Measurements from ENCODE around the gene CLK3. TPM values are rescaled to one million over a fixed set of nuclear protein-coding genes. Genes with fewer than 3 reads are reported as not detected.

The CLK3 gene
- polyA plus RNA-seq, 1 experiment: 34.9 TPM

GRCh38 chr15:74674161-74674560 is 58.5 kb downstream of the CLK3 start:
- Histone ChIP-seq H3K4me3 (ENCODE audit: low read depth, low read length) (no peak overlapping the region), H3K27me3 (ENCODE audit: control insufficient read depth, insufficient read depth, low read length) (no peaks in the 10 kb centered on the region), H3K27ac (ENCODE audit: low read depth, low read length) (no peak overlapping the region), H3K9me3 (ENCODE audit: control insufficient read depth, insufficient read depth, low read length) (no peaks in the 10 kb centered on the region)
- no peak for DNase-seq (ENCODE audit: low read depth, low spot score)
- TF ChIP-seq CTCF (IDR thresholded peaks at IDR 0.05; ENCODE audit: low read depth, low read length): no peak
- ChIA-PET POLR2A (no interaction called here), CTCF (no interaction called here)

DNA sequence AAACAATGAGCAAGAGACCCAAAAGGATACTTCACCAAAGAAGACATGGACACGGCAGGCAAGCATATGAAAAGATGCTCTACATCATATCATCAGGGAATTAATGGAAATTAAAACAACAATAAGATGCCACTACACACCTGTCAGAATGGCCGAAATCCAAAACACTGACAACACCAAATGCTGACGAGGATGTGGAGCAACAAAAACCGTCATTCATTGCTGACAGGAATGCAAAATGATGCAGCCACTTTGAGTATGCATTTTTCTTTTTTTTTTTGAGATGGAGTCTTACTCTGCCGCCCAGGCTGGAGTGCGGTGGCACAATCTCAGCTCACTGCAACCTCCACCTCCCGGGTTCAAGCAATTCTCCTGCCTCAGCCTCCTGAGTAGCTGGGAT is 61.2 kb downstream of the CLK3 start:
- POLR2A ChIA-PET: no interaction called here
- no peak overlapping the region for H3K27ac ChIP-seq (ENCODE audit: low read depth, low read length)
- CTCF ChIA-PET: interaction anchor here (0.6 to 1.0 kb wide), 3 partner anchors 13 to 45 kb away, joined by 3 to 9 read pairs (median 4); no protein-coding TSS in a partner anchor
- no peak for TF ChIP-seq CTCF (IDR thresholded peaks at IDR 0.05; ENCODE audit: low read depth, low read length)
- no peak for DNase-seq (ENCODE audit: low read depth, low spot score)
- no peaks in the 10 kb centered on the region for H3K27me3 ChIP-seq (ENCODE audit: control insufficient read depth, insufficient read depth, low read length)
- H3K4me3 ChIP-seq (ENCODE audit: low read depth, low read length): no peak overlapping the region
- no peaks in the 10 kb centered on the region for H3K9me3 ChIP-seq (ENCODE audit: control insufficient read depth, insufficient read depth, low read length)

Other genes with a start within 250 kb of the CLK3 start
- gene CYP11A1, start 248.2 kb upstream of the CLK3 start, polyA plus RNA-seq (2011; rRNA removed): 0.09 and 0.14 TPM in 2 replicates
- gene SEMA7A, start 181.9 kb upstream of the CLK3 start, polyA plus RNA-seq (2011; rRNA removed): 7.5 and 11.4 TPM in 2 replicates
- gene UBL7, start 154.7 kb upstream of the CLK3 start, polyA plus RNA-seq (2011; rRNA removed): 76.6 and 82.8 TPM in 2 replicates
- 1.6 and 2.4 TPM in 2 replicates for gene ARID3B, start 74.6 kb upstream of the CLK3 start, polyA plus RNA-seq (2011; rRNA removed)
- 37.1 and 43.6 TPM in 2 replicates for gene EDC3, start 80.2 kb downstream of the CLK3 start, polyA plus RNA-seq (2011; rRNA removed)
- gene CYP1A1, start 109.7 kb downstream of the CLK3 start, polyA plus RNA-seq (2011; rRNA removed): 0.04 TPM in 1 of 2 replicates, not detected in the other
- gene CYP1A2, start 133.0 kb downstream of the CLK3 start, polyA plus RNA-seq (2011; rRNA removed): not detected in 2 replicates
- 17.2 and 25.1 TPM in 2 replicates for gene CSK, start 166.2 kb downstream of the CLK3 start, polyA plus RNA-seq (2011; rRNA removed)
- not detected in 2 replicates for gene LMAN1L, start 197.0 kb downstream of the CLK3 start, polyA plus RNA-seq (2011; rRNA removed)
- gene CPLX3, start 210.8 kb downstream of the CLK3 start, polyA plus RNA-seq (2011; rRNA removed): not detected in 2 replicates
- gene ULK3, start 227.3 kb downstream of the CLK3 start, polyA plus RNA-seq (2011; rRNA removed): 14.2 and 18.6 TPM in 2 replicates

All from AG04450 (cell line).